Mesothelial cell of epicardium (in vitro differentiated cells): Measurements from ENCODE around the gene KAT2B. TPM values are rescaled to one million over a fixed set of nuclear protein-coding genes. Genes with fewer than 3 reads are reported as not detected.

Source experiments
- DNase-seq, 2 experiments: peaks; one replicate each; pipeline ENCODE4 v3.0.0; 2021; ENCODE audit warnings: low spot score in 2 of 2; ENCODE audit not compliant: unreplicated experiment in 2 of 2
- H3K27ac Mint-ChIP-seq: 2 replicates; pipeline ENCODE4 v1.8.0; 2021; ENCODE audit warnings: mixed read lengths
- H3K27me3 Mint-ChIP-seq: 2 replicates; pipeline ENCODE4 v1.8.0; 2021; ENCODE audit warnings: low read depth, mixed read lengths
- H3K36me3 Mint-ChIP-seq: 2 replicates; pipeline ENCODE4 v1.8.0; 2021; ENCODE audit warnings: mixed read lengths
- H3K4me1 Mint-ChIP-seq: 2 replicates; pipeline ENCODE4 v1.8.0; 2021; ENCODE audit warnings: mixed read lengths
- H3K4me3 Mint-ChIP-seq: 2 replicates; pipeline ENCODE4 v1.8.0; 2021; ENCODE audit warnings: mild to moderate bottlenecking, moderate library complexity, mixed read lengths
- H3K9me3 Mint-ChIP-seq: 2 replicates; pipeline ENCODE4 v1.8.0; 2021; ENCODE audit warnings: mixed read lengths
- total RNA-seq: library from RNA; stranded (reverse); gene quantifications from 3 replicates; pipeline ENCODE4 v1.2.1, GENCODE V29; 2021
- TF ChIP-seq, protein P1 (sequence below): fragments of 200-600 bp; sonication (generic); IDR thresholded peaks from one replicate; pipeline ENCODE4 v1.5.0; 2021; ENCODE audit warnings: antibody characterized with exemption; ENCODE audit not compliant: unreplicated experiment

The KAT2B gene
- total RNA-seq, 1 donor from 2014 or later, result 6.2 TPM

DNA sequence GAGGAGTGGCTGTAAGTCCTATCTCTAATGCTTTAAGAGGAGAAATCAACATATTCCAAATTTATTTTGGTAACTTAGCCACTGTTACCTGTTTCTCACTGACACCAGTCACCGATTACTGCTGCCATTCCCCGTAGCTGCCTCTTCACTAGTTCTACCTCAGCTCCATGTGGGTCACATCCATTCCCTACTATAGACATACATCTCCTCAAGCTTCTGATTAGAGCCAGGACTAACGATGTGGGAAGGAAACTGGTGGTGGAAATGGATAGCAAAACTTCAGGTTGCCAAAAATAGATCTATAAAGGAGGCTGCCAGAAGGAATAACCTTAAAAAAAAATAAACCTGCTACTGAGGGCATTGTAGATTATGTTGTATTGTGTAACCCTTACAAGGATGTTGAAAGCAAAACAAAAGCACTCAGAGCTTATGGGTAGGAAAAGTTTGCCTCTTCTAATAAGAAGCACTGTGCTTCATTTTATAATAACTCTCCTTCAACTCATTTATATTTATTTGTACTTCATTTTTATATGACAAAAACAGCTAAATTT, 56.0 kb downstream of the KAT2B start:
- TF ChIP-seq, protein P1, sequence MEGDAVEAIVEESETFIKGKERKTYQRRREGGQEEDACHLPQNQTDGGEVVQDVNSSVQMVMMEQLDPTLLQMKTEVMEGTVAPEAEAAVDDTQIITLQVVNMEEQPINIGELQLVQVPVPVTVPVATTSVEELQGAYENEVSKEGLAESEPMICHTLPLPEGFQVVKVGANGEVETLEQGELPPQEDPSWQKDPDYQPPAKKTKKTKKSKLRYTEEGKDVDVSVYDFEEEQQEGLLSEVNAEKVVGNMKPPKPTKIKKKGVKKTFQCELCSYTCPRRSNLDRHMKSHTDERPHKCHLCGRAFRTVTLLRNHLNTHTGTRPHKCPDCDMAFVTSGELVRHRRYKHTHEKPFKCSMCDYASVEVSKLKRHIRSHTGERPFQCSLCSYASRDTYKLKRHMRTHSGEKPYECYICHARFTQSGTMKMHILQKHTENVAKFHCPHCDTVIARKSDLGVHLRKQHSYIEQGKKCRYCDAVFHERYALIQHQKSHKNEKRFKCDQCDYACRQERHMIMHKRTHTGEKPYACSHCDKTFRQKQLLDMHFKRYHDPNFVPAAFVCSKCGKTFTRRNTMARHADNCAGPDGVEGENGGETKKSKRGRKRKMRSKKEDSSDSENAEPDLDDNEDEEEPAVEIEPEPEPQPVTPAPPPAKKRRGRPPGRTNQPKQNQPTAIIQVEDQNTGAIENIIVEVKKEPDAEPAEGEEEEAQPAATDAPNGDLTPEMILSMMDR, result no peak
- H3K27ac Mint-ChIP-seq, result no peak overlapping the region
- no peaks in the 10 kb centered on the region for H3K27me3 Mint-ChIP-seq
- peaks cover 3% of the 10 kb centered on the region for H3K9me3 Mint-ChIP-seq
- no peak for DNase-seq
- peaks cover 3% of the 10 kb centered on the region for H3K4me1 Mint-ChIP-seq
- no peak overlapping the region for H3K4me3 Mint-ChIP-seq
- no peaks in the 10 kb centered on the region for H3K36me3 Mint-ChIP-seq

DNA sequence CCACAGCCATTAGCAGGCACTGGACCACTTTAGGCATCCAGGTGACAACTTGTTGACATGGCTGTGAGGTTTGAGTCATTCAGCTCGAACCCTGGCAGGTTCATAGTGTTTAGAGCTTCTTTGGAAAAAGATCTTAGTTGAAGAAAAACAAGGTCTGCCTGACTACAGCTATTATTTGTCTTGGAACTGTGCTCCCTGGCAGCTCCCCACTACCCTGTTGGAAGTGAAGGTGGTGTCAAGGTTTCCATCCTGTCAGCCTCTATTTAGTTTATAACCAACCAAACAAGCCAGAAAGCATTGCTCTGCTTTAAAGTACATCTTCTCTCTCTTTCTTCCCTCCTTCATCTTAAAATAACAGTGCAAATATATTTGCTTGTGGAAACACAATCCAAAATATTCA, 56.8 kb downstream of the KAT2B start:
- H3K27me3 Mint-ChIP-seq, result no peaks in the 10 kb centered on the region
- H3K4me1 Mint-ChIP-seq, result peaks cover 3% of the 10 kb centered on the region
- no peak for DNase-seq
- H3K36me3 Mint-ChIP-seq, result no peaks in the 10 kb centered on the region
- TF ChIP-seq, protein P1, result no peak
- no peaks in the 10 kb centered on the region for H3K9me3 Mint-ChIP-seq
- no peak overlapping the region for H3K27ac Mint-ChIP-seq
- no peak overlapping the region for H3K4me3 Mint-ChIP-seq

GRCh38 chr3:20099060-20099459, 58.8 kb downstream of the KAT2B start:
- H3K27ac Mint-ChIP-seq, result no peak overlapping the region

GRCh38 chr3:20100151-20100550, 59.9 kb downstream of the KAT2B start:
- no peak for DNase-seq
- Mint-ChIP-seq H3K9me3 (no peaks in the 10 kb centered on the region), H3K4me1 (peaks cover 3% of the 10 kb centered on the region), H3K27ac (no peak overlapping the region), H3K36me3 (no peaks in the 10 kb centered on the region), H3K27me3 (no peaks in the 10 kb centered on the region), H3K4me3 (no peak overlapping the region)
- TF ChIP-seq, protein P1, result no peak

More at GRCh38 chr3:20099060-20099459, 58.8 kb downstream of the KAT2B start:
- Mint-ChIP-seq H3K27me3 (no peaks in the 10 kb centered on the region), H3K9me3 (no peaks in the 10 kb centered on the region), H3K4me3 (no peak overlapping the region), H3K36me3 (no peaks in the 10 kb centered on the region), H3K4me1 (peaks cover 3% of the 10 kb centered on the region)
- TF ChIP-seq, protein P1, result no peak
- DNase-seq, result no peak

DNA sequence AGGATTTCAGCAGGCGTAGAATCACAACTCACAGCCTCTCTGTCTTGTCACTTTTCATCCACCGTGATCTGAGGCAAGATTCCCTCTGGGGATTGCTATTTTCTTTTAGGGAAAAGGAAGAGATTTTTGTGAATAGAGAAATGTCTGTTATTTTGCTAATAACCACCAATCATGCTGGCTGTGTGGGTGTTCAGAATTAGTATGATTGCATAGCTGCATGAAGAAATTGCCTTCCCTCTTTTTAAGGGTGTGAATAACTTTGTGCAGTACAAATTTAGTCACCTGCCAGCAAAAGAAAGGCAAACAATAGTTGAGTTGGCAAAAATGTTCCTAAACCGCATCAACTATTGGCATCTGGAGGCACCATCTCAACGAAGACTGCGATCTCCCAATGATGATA, 60.8 kb downstream of the KAT2B start:
- DNase-seq, result no peak
- Mint-ChIP-seq H3K27me3 (no peaks in the 10 kb centered on the region), H3K4me1 (peaks cover 3% of the 10 kb centered on the region), H3K9me3 (no peaks in the 10 kb centered on the region), H3K36me3 (no peaks in the 10 kb centered on the region), H3K4me3 (no peak overlapping the region), H3K27ac (no peak overlapping the region)
- TF ChIP-seq, protein P1, result no peak

- H3K36me3 Mint-ChIP-seq, result no peaks in the 10 kb centered on the region
- peaks cover 3% of the 10 kb centered on the region for H3K4me1 Mint-ChIP-seq
- no peaks in the 10 kb centered on the region for H3K9me3 Mint-ChIP-seq
- TF ChIP-seq, protein P1, result no peak
- H3K27ac Mint-ChIP-seq, result no peak overlapping the region
- H3K27me3 Mint-ChIP-seq, result no peaks in the 10 kb centered on the region
- no peak overlapping the region for H3K4me3 Mint-ChIP-seq
- DNase-seq, result no peak
Observed at GRCh38 chr3:20103731-20104130, 63.5 kb downstream of the KAT2B start.
